K562 (cell line): ENCODE measurements around the gene POMC. TPM values are rescaled to one million over a fixed set of nuclear protein-coding genes. Genes with fewer than 3 reads are reported as not detected.
A peak's percentile ranks its signal among the peaks of the same experiment; 100 is the strongest.

Experiments
- ATAC-seq: fragments of 200-7000 bp; cut with Tn5 transposase; 3 replicates; pipeline ENCODE4 v1.9.1; 2020; ENCODE audit warnings: moderate library complexity
- BruUV-seq: library from RNA; stranded (reverse); fragments of 400-500 nt; replicated peaks from 2 replicates; lab custom pipeline; 2021; lab: Mats Ljungman, UMichigan
- CTCF ChIA-PET: fragments of 300-600 bp; formaldehyde crosslinking; extraction: SDS; loops from one replicate; lab custom pipeline; 2021; ENCODE audit warnings: low intra/inter-chr PET ratio; lab: Yijun Ruan, JAX
- POLR2A ChIA-PET: fragments of 300-600, 350-650 bp; sonication (Branson Sonifier 250); formaldehyde crosslinking; extraction: SDS; loops from one replicate; lab custom pipeline; 2021; ENCODE audit warnings: antibody characterized with exemption, inconsistent platforms; lab: Yijun Ruan, JAX
- DNase-seq, 4 experiments: peaks; one replicate each; pipeline versions ENCODE4 v3.0.0 to v3.0.0-alpha.2; 2011 to 2018; ENCODE audit warnings: low spot score in 3 of 4, mixed read lengths in 3 of 4; ENCODE audit errors: extremely low read depth in 1 of 4
- FAIRE-seq: peaks from 2 replicates; lab custom pipeline; 2011; peaks lifted over from hg19 to GRCh38; lab: Jason Lieb, UNC
- H2AFZ ChIP-seq: 2 replicates; pipeline ENCODE4 v1.6.0; 2011; ENCODE audit warnings: low read depth, low read length, control low read depth, inconsistent platforms
- H3K27ac ChIP-seq: fragments of 200-600 bp; 3 replicates; pipeline ENCODE4 v1.8.0; 2011; ENCODE audit warnings: low read depth, mild to moderate bottlenecking, control low read depth, inconsistent platforms, low read length, moderate library complexity, mixed read lengths; ENCODE audit errors: extremely low read depth
- H3K27me3 ChIP-seq, 2 experiments: fragments of 300-600 bp in 1 of 2; 2 replicates in 1 of 2; 3 replicates in 1 of 2; pipeline versions ENCODE4 v1.6.0 to v1.8.0; 2011; ENCODE audit warnings: inconsistent platforms in 2 of 2, low read length in 2 of 2, mild to moderate bottlenecking in 1 of 2, mixed read lengths in 1 of 2, moderate library complexity in 1 of 2; ENCODE audit not compliant: control insufficient read depth in 2 of 2, insufficient read depth in 2 of 2
- H3K36me3 ChIP-seq: fragments of 300-600 bp; 3 replicates; pipeline ENCODE4 v1.8.0; 2011; ENCODE audit warnings: mild to moderate bottlenecking, low read length, inconsistent platforms; ENCODE audit not compliant: control insufficient read depth, insufficient read depth
- H3K4me1 ChIP-seq, 2 experiments: fragments of 200-600 bp in 1 of 2; replicated peaks in 1 of 2; 2 replicates in 1 of 2; 3 replicates in 1 of 2; pipeline versions ENCODE4 v1.5.1 to v1.8.0; 2011; ENCODE audit warnings: inconsistent platforms in 2 of 2, low read length in 2 of 2, mild to moderate bottlenecking in 1 of 2, mixed read lengths in 1 of 2, moderate library complexity in 1 of 2; ENCODE audit not compliant: control insufficient read depth in 2 of 2, insufficient read depth in 2 of 2
- H3K4me2 ChIP-seq: 2 replicates; pipeline ENCODE4 v1.6.1; 2011; ENCODE audit warnings: low read length, control low read depth, inconsistent platforms, mixed read lengths; ENCODE audit not compliant: insufficient read depth
- H3K4me3 ChIP-seq: fragments of 200-600 bp; sonication (generic), shearing (Covaris generic); 2 replicates; pipeline ENCODE4 v1.5.1; 2016; ENCODE audit warnings: control low read depth, inconsistent platforms
- H3K79me2 ChIP-seq: fragments of 200-600 bp; 3 replicates; pipeline ENCODE4 v1.8.0; 2011; ENCODE audit warnings: low read length, inconsistent platforms; ENCODE audit not compliant: control insufficient read depth, insufficient read depth
- H3K9ac ChIP-seq, 2 experiments: 2 replicates each; pipeline versions ENCODE4 v1.6.0 to v1.6.1; 2011; ENCODE audit warnings: low read depth in 2 of 2, low read length in 2 of 2, control low read depth in 1 of 2, inconsistent platforms in 1 of 2, mild to moderate bottlenecking in 1 of 2, mixed read lengths in 1 of 2; ENCODE audit not compliant: insufficient read depth in 1 of 2
- H3K9me1 ChIP-seq: one replicate; pipeline ENCODE4 v1.6.0; 2011; ENCODE audit warnings: inconsistent platforms, mild to moderate bottlenecking, low read length, moderate library complexity; ENCODE audit not compliant: control insufficient read depth, insufficient read depth
- H3K9me3 ChIP-seq: replicated peaks from 2 replicates; pipeline ENCODE4 v1.5.1; 2011; ENCODE audit warnings: low read depth, low read length, inconsistent platforms; ENCODE audit not compliant: control insufficient read depth, insufficient read depth
- H4K20me1 ChIP-seq: replicated peaks from 2 replicates; pipeline ENCODE4 v1.6.1; 2011; ENCODE audit warnings: low read length, inconsistent platforms, mixed read lengths; ENCODE audit not compliant: control insufficient read depth, insufficient read depth
- ESRRA ChIP-seq: fragments of 450-650 bp; IDR thresholded peaks from 2 replicates; pipeline ENCODE4 v1.6.1; 2014; ENCODE audit warnings: low read depth, mild to moderate bottlenecking, moderate library complexity, borderline replicate concordance
- MAX ChIP-seq: sonication (generic); formaldehyde crosslinking; IDR thresholded peaks from 2 replicates; pipeline ENCODE4 v1.9.0; 2022; ENCODE audit warnings: mild to moderate bottlenecking, missing genetic modification reagents
- MTA1 ChIP-seq: fragments of 450-650 bp; IDR thresholded peaks from 2 replicates; pipeline ENCODE4 v1.6.1; 2017; ENCODE audit warnings: borderline replicate concordance
- USF1 ChIP-seq: sonication (generic); formaldehyde crosslinking; IDR thresholded peaks from 2 replicates; pipeline ENCODE4 v1.9.0; 2022; ENCODE audit warnings: mild to moderate bottlenecking, missing genetic modification reagents
- ZNF277 ChIP-seq: fragments of 250-450 bp; sonication (Bioruptor Pico); IDR thresholded peaks from 2 replicates; pipeline ENCODE4 v1.8.0; 2022; ENCODE audit warnings: inconsistent platforms, mild to moderate bottlenecking, moderate library complexity, borderline replicate concordance
- WGBS: fragments of 100-300 bp; shearing (Covaris generic); methylation state at CpG from one replicate; pipeline ENCODE4 v1.1.6; 2016; ENCODE audit warnings: low coverage, mixed read lengths; ENCODE audit not compliant: insufficient coverage; ENCODE audit errors: missing lambda C conversion rate; 5-methylcytosine and 5-hydroxymethylcytosine counted together
- in situ Hi-C: fragments of 300-500 bp; cut with MboI; formaldehyde crosslinking; loops from 4 replicates; pipeline ENCODE4 v1.15.0; 2018; ENCODE audit warnings: inconsistent platforms, mixed read lengths
- intact Hi-C: fragments of 100-400 bp; cut with micrococcal nuclease; formaldehyde crosslinking; loops from 2 replicates; pipeline ENCODE4 v1.14.2; 2022
- polyA plus RNA-seq, 8 experiments: library from polyadenylated mRNA; depleted of rRNA in 4 of 8; stranded (reverse) in 5 of 8; unstranded in 3 of 8; fragments of >200 nt; fragmentation: Nextera tagmentation in 2 of 8; fragmentation: Illumina TruSeq in 1 of 8; extraction: Ambion mirVana in 2 of 8; extraction: Trizol in 1 of 8; gene quantifications; 2 replicates each; pipeline versions ENCODE4 v1.2.1 to v1.2.3, GENCODE V29; 2011 to 2014; ENCODE audit warnings: inconsistent platforms in 1 of 8, missing spikeins in 1 of 8
- total RNA-seq, 7 experiments: library from RNA; depleted of rRNA in 6 of 7; stranded (reverse); fragments of >200 nt in 6 of 7; fragmentation: Illumina TruSeq in 2 of 7; extraction: Trizol in 2 of 7; gene quantifications; 2 replicates each; pipeline versions ENCODE4 v1.2.1 to v1.2.3, GENCODE V29; 2011 to 2021; ENCODE audit warnings: low replicate concordance in 1 of 7

Gene POMC
- total and polyA plus RNA-seq, 9 of the 15 experiments (the other 6 are each of a cell fraction or from before 2014, with no cell fraction given): not detected

DNA sequence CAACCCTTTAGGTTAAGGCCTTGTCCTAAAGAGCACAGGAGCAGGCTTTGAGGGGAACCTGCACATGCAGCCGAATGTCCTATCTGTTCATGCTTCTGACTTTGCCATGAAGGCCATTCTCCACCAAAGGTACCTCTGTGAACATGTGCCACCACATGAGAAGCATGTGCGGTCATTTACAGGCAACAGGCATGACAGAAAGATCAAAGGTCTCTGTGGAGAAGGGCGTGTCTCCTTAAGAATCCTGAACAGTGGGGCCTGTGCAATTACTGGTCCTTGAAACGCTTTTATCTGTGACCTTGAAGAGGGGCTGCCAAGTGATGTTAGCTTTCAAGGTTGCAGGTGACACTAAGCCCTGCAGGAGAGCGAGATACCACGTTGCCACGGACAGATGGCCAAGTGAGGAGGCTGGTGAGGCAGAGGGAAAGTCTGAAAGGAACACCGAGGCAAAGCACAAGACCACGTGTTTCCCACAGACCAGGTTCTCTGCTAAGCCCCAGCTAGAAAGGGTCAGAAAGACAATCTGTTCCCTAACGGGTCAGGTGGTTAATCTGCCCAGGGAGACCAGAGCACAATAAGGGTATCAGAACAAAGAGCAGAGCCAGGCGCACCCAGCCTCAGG, 19.5 kb upstream of the POMC start:
- TF ChIP-seq USF1 (CRISPR knock-in tag) (peak; percentile 35; the same call in 1 of the 2 replicates), MAX (CRISPR knock-in tag) (peak; percentile 49), ZNF277 (CRISPR knock-in tag) (no peak), MTA1 (no peak), ESRRA (0 out of 2 replicates have a peak, but pooled peaks have one; percentile 24)
- ChIA-PET POLR2A (interaction anchor here (0.7 kb wide), 1 partner anchor 1104 kb away, joined by 3 read pairs; no protein-coding TSS in a partner anchor), CTCF (no interaction called here)
- no peak; the same call in 2 of the 3 replicates for ATAC-seq
- no peak for FAIRE-seq
- BruUV-seq: no TSS peak
- intact Hi-C loops: no loop called here
- no peak overlapping the region for H2AFZ ChIP-seq
- H3K79me2 ChIP-seq: no peaks in the 10 kb centered on the region
- H3K27me3 ChIP-seq: peaks cover 14 to 35% of the 10 kb centered on the region in 2 experiments
- H3K9me3 ChIP-seq: no peaks in the 10 kb centered on the region
- no peak overlapping the region for H3K4me3 ChIP-seq
- in situ Hi-C loops: no loop called here
- no peak overlapping the region for H3K4me2 ChIP-seq
- H4K20me1 ChIP-seq: no peaks in the 10 kb centered on the region
- no peaks in the 10 kb centered on the region for H3K36me3 ChIP-seq
- no peaks in the 10 kb centered on the region; a peak in 1 of 5 replicates for H3K4me1 ChIP-seq
- 8% methylated on average over 11 of the region's 11 CpGs for WGBS
- H3K27ac ChIP-seq: no peak overlapping the region
- H3K9ac ChIP-seq: no peak overlapping the region
- no peak for DNase-seq
- no peaks in the 10 kb centered on the region for H3K9me1 ChIP-seq
